Stimulated activated memory B cell treated with anti-CD40 and anti-IgM and Interleukin-4, amounts not matched to agents 10 μg/mL and 1 μg/mL and 100 μg/mL, for 72 hours (primary cell): Measurements from ENCODE around the gene SORCS3.

Experiments
- ATAC-seq: fragments of 150-1000 bp; cut with Tn5 transposase; 2 replicates; pipeline ENCODE4 v1.10.0; 2021
- H3K27ac Mint-ChIP-seq: one replicate; pipeline ENCODE4 v1.8.0; 2022; ENCODE audit warnings: mild to moderate bottlenecking, mixed read lengths
- H3K27me3 Mint-ChIP-seq: one replicate; pipeline ENCODE4 v1.8.0; 2022; ENCODE audit warnings: mixed read lengths
- H3K36me3 Mint-ChIP-seq: one replicate; pipeline ENCODE4 v1.8.0; 2022; ENCODE audit warnings: mixed read lengths
- H3K4me1 Mint-ChIP-seq: one replicate; pipeline ENCODE4 v1.8.0; 2022; ENCODE audit warnings: mixed read lengths
- H3K4me3 Mint-ChIP-seq: one replicate; pipeline ENCODE4 v1.8.0; 2022; ENCODE audit warnings: mild to moderate bottlenecking, moderate library complexity, mixed read lengths
- H3K9me3 Mint-ChIP-seq: one replicate; pipeline ENCODE4 v1.8.0; 2022; ENCODE audit warnings: mixed read lengths

Gene SORCS3

GRCh38 chr10:104957178-104957841, 316.2 kb downstream of the SORCS3 start:
- Mint-ChIP-seq H3K27me3 (no peaks in the 10 kb centered on the region), H3K4me1 (no peaks in the 10 kb centered on the region), H3K36me3 (no peaks in the 10 kb centered on the region), H3K9me3 (peaks cover 3% of the 10 kb centered on the region), H3K27ac (no peak overlapping the region), H3K4me3 (no peak overlapping the region)
- no peak for ATAC-seq

- Mint-ChIP-seq H3K4me3 (no peak overlapping the region), H3K27ac (no peak overlapping the region), H3K27me3 (no peaks in the 10 kb centered on the region), H3K4me1 (no peaks in the 10 kb centered on the region), H3K36me3 (no peaks in the 10 kb centered on the region), H3K9me3 (peaks cover 12% of the 10 kb centered on the region)
- ATAC-seq, result no peak
Observed at GRCh38 chr10:104966563-104967297, 325.6 kb downstream of the SORCS3 start.

GRCh38 chr10:104980368-104980767, 339.3 kb downstream of the SORCS3 start:
- no peak overlapping the region for H3K4me3 Mint-ChIP-seq
- no peaks in the 10 kb centered on the region for H3K27me3 Mint-ChIP-seq
- no peak overlapping the region for H3K27ac Mint-ChIP-seq
- H3K4me1 Mint-ChIP-seq, result no peaks in the 10 kb centered on the region
- H3K9me3 Mint-ChIP-seq, result peaks cover 6% of the 10 kb centered on the region
- ATAC-seq, result no peak
- H3K36me3 Mint-ChIP-seq, result no peaks in the 10 kb centered on the region

- no peaks in the 10 kb centered on the region for H3K27me3 Mint-ChIP-seq
- no peak overlapping the region for H3K4me3 Mint-ChIP-seq
- no peaks in the 10 kb centered on the region for H3K4me1 Mint-ChIP-seq
- no peaks in the 10 kb centered on the region for H3K36me3 Mint-ChIP-seq
- no peak for ATAC-seq
- no peak overlapping the region for H3K27ac Mint-ChIP-seq
- peaks cover 9% of the 10 kb centered on the region for H3K9me3 Mint-ChIP-seq
Observed at GRCh38 chr10:104981995-104982394, 340.9 kb downstream of the SORCS3 start.

GRCh38 chr10:104988686-104989085, 347.6 kb downstream of the SORCS3 start:
- Mint-ChIP-seq H3K27ac (no peak overlapping the region), H3K4me3 (no peak overlapping the region), H3K36me3 (no peaks in the 10 kb centered on the region), H3K9me3 (peaks cover 5% of the 10 kb centered on the region), H3K27me3 (no peaks in the 10 kb centered on the region), H3K4me1 (no peaks in the 10 kb centered on the region)
- ATAC-seq, result no peak

- H3K4me1 Mint-ChIP-seq, result no peaks in the 10 kb centered on the region
- no peak overlapping the region for H3K27ac Mint-ChIP-seq
- no peak for ATAC-seq
- no peaks in the 10 kb centered on the region for H3K27me3 Mint-ChIP-seq
- H3K4me3 Mint-ChIP-seq, result no peak overlapping the region
- no peaks in the 10 kb centered on the region for H3K36me3 Mint-ChIP-seq
- peaks cover 5% of the 10 kb centered on the region for H3K9me3 Mint-ChIP-seq
Observed at GRCh38 chr10:104989880-104990279, 348.8 kb downstream of the SORCS3 start.

GRCh38 chr10:104993085-104993484, 352.0 kb downstream of the SORCS3 start:
- H3K36me3 Mint-ChIP-seq, result no peaks in the 10 kb centered on the region

GRCh38 chr10:105001269-105001668, 360.2 kb downstream of the SORCS3 start:
- no peak overlapping the region for H3K4me3 Mint-ChIP-seq
- no peaks in the 10 kb centered on the region for H3K36me3 Mint-ChIP-seq

More at GRCh38 chr10:104993085-104993484, 352.0 kb downstream of the SORCS3 start:
- Mint-ChIP-seq H3K9me3 (no peaks in the 10 kb centered on the region), H3K4me1 (no peaks in the 10 kb centered on the region), H3K27ac (no peak overlapping the region), H3K27me3 (no peaks in the 10 kb centered on the region), H3K4me3 (no peak overlapping the region)
- ATAC-seq, result no peak

GRCh38 chr10:105010411-105011121, 369.5 kb downstream of the SORCS3 start:
- Mint-ChIP-seq H3K4me3 (no peak overlapping the region), H3K27me3 (no peaks in the 10 kb centered on the region), H3K9me3 (peaks cover 4% of the 10 kb centered on the region), H3K36me3 (no peaks in the 10 kb centered on the region), H3K27ac (no peak overlapping the region), H3K4me1 (no peaks in the 10 kb centered on the region)
- no peak for ATAC-seq

More at GRCh38 chr10:105001269-105001668, 360.2 kb downstream of the SORCS3 start:
- Mint-ChIP-seq H3K4me1 (no peaks in the 10 kb centered on the region), H3K27ac (no peak overlapping the region), H3K9me3 (peaks cover 5% of the 10 kb centered on the region), H3K27me3 (no peaks in the 10 kb centered on the region)
- no peak for ATAC-seq

GRCh38 chr10:105017116-105017515, 376.0 kb downstream of the SORCS3 start:
- H3K27ac Mint-ChIP-seq, result no peak overlapping the region
- H3K27me3 Mint-ChIP-seq, result no peaks in the 10 kb centered on the region
- no peak for ATAC-seq
- no peaks in the 10 kb centered on the region for H3K36me3 Mint-ChIP-seq
- no peaks in the 10 kb centered on the region for H3K4me1 Mint-ChIP-seq
- peaks cover 4% of the 10 kb centered on the region for H3K9me3 Mint-ChIP-seq
- no peak overlapping the region for H3K4me3 Mint-ChIP-seq

GRCh38 chr10:105017691-105018090, 376.6 kb downstream of the SORCS3 start:
- ATAC-seq, result no peak
- H3K27ac Mint-ChIP-seq, result no peak overlapping the region
- H3K27me3 Mint-ChIP-seq, result no peaks in the 10 kb centered on the region
- peaks cover 4% of the 10 kb centered on the region for H3K9me3 Mint-ChIP-seq
- H3K4me1 Mint-ChIP-seq, result no peaks in the 10 kb centered on the region
- no peaks in the 10 kb centered on the region for H3K36me3 Mint-ChIP-seq
- H3K4me3 Mint-ChIP-seq, result no peak overlapping the region

- H3K36me3 Mint-ChIP-seq, result no peaks in the 10 kb centered on the region
- ATAC-seq, result no peak
- H3K27me3 Mint-ChIP-seq, result no peaks in the 10 kb centered on the region
- no peak overlapping the region for H3K4me3 Mint-ChIP-seq
- H3K4me1 Mint-ChIP-seq, result no peaks in the 10 kb centered on the region
- no peak overlapping the region for H3K27ac Mint-ChIP-seq
- peaks cover 4% of the 10 kb centered on the region for H3K9me3 Mint-ChIP-seq
Observed at GRCh38 chr10:105023211-105024111, 382.4 kb downstream of the SORCS3 start.

GRCh38 chr10:105024184-105024583, 383.1 kb downstream of the SORCS3 start:
- no peaks in the 10 kb centered on the region for H3K9me3 Mint-ChIP-seq
- H3K4me1 Mint-ChIP-seq, result no peaks in the 10 kb centered on the region
- H3K36me3 Mint-ChIP-seq, result no peaks in the 10 kb centered on the region
- no peak overlapping the region for H3K27ac Mint-ChIP-seq
- no peak overlapping the region for H3K4me3 Mint-ChIP-seq
- no peaks in the 10 kb centered on the region for H3K27me3 Mint-ChIP-seq
- no peak for ATAC-seq

- H3K4me1 Mint-ChIP-seq, result no peaks in the 10 kb centered on the region
- H3K4me3 Mint-ChIP-seq, result no peak overlapping the region
- no peaks in the 10 kb centered on the region for H3K27me3 Mint-ChIP-seq
- H3K36me3 Mint-ChIP-seq, result no peaks in the 10 kb centered on the region
- no peaks in the 10 kb centered on the region for H3K9me3 Mint-ChIP-seq
- ATAC-seq, result no peak
- H3K27ac Mint-ChIP-seq, result no peak overlapping the region
Observed at GRCh38 chr10:105025092-105025491, 384.0 kb downstream of the SORCS3 start.

- no peaks in the 10 kb centered on the region for H3K9me3 Mint-ChIP-seq
Observed at GRCh38 chr10:105026566-105026965, 385.5 kb downstream of the SORCS3 start.

More at GRCh38 chr10:105026566-105026965, 385.5 kb downstream of the SORCS3 start:
- ATAC-seq, result no peak
- no peaks in the 10 kb centered on the region for H3K4me1 Mint-ChIP-seq
- H3K27me3 Mint-ChIP-seq, result no peaks in the 10 kb centered on the region
- no peak overlapping the region for H3K4me3 Mint-ChIP-seq
- H3K36me3 Mint-ChIP-seq, result no peaks in the 10 kb centered on the region
- H3K27ac Mint-ChIP-seq, result no peak overlapping the region
